HUES64 (cell line): ENCODE measurements around the gene SH3BP2.

Experiments used
- H3K27ac ChIP-seq: 2 replicates; pipeline ENCODE4 v1.7.0; 2013; ENCODE audit warnings: low read depth, low read length, inconsistent platforms
- H3K27me3 ChIP-seq: 2 replicates; pipeline ENCODE4 v1.6.1; 2013; ENCODE audit warnings: mild to moderate bottlenecking, low read length; ENCODE audit not compliant: insufficient read depth
- H3K36me3 ChIP-seq: 2 replicates; pipeline ENCODE4 v1.6.1; 2013; ENCODE audit warnings: mild to moderate bottlenecking, low read length; ENCODE audit not compliant: insufficient read depth
- H3K4me1 ChIP-seq: 2 replicates; pipeline ENCODE4 v1.6.1; 2013; ENCODE audit warnings: mild to moderate bottlenecking, low read length, moderate library complexity; ENCODE audit not compliant: insufficient read depth
- H3K4me3 ChIP-seq: 2 replicates; pipeline ENCODE4 v1.5.1; 2013; ENCODE audit warnings: mild to moderate bottlenecking, low read length, moderate library complexity
- H3K9ac ChIP-seq: 2 replicates; pipeline ENCODE4 v1.6.1; 2013; ENCODE audit warnings: mild to moderate bottlenecking, low read depth, low read length
- H3K9me3 ChIP-seq: 2 replicates; pipeline ENCODE4 v1.6.1; 2013; ENCODE audit warnings: low read depth, low read length; ENCODE audit not compliant: insufficient read depth
- WGBS: fragments of 150-250, 120-280 bp; methylation state at CpG from one replicate; pipeline ENCODE4 v1.1.7; 2013; ENCODE audit warnings: missing lambda C conversion rate; 5-methylcytosine and 5-hydroxymethylcytosine counted together

The SH3BP2 gene

GRCh38 chr4:2869659-2870058, 76.8 kb downstream of the SH3BP2 start:
- Histone ChIP-seq H3K9ac (no peak overlapping the region), H3K36me3 (no peaks in the 10 kb centered on the region), H3K4me1 (peaks cover 42% of the 10 kb centered on the region), H3K27me3 (no peaks in the 10 kb centered on the region), H3K9me3 (no peaks in the 10 kb centered on the region), H3K4me3 (no peak overlapping the region), H3K27ac (no peak overlapping the region)
- WGBS, result 86% methylated on average over 6 of the region's 6 CpGs

GRCh38 chr4:2870082-2870481, 77.2 kb downstream of the SH3BP2 start:
- Histone ChIP-seq H3K27ac (no peak overlapping the region), H3K4me1 (peaks cover 41% of the 10 kb centered on the region), H3K9ac (no peak overlapping the region), H3K27me3 (no peaks in the 10 kb centered on the region), H3K4me3 (no peak overlapping the region), H3K36me3 (no peaks in the 10 kb centered on the region), H3K9me3 (no peaks in the 10 kb centered on the region)
- WGBS, result 98% methylated on average over 2 of the region's 2 CpGs

DNA sequence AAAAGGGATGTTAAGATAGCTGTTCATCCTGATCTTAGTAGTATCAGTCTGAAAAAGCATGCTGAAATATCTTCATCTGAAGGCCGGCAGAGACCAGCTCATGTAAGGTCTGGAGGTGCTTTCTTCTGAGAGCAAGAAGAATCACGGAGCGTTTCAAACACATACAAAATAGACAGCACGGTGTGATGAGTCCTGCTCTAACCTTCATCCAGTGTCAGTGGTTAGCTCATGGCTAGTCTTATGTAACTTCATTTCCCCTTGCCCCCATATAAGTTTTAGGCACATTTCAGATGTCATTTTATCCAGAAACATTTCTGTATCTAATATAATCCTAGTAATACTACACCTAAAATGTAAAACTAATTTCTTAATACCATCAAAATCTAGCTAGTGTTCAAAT, 78.6 kb downstream of the SH3BP2 start:
- no peaks in the 10 kb centered on the region for H3K27me3 ChIP-seq
- H3K9me3 ChIP-seq, result no peaks in the 10 kb centered on the region
- H3K9ac ChIP-seq, result no peak overlapping the region
- H3K36me3 ChIP-seq, result peaks cover 9% of the 10 kb centered on the region
- 95% methylated on average over 4 of the region's 4 CpGs for WGBS
- H3K27ac ChIP-seq, result no peak overlapping the region
- H3K4me1 ChIP-seq, result peaks cover 33% of the 10 kb centered on the region
- no peak overlapping the region for H3K4me3 ChIP-seq

- H3K27ac ChIP-seq, result no peak overlapping the region
- WGBS, result 85% methylated on average over 2 of the region's 2 CpGs
- H3K9me3 ChIP-seq, result no peaks in the 10 kb centered on the region
- H3K4me1 ChIP-seq, result peaks cover 29% of the 10 kb centered on the region
- H3K36me3 ChIP-seq, result peaks cover 9% of the 10 kb centered on the region
- H3K9ac ChIP-seq, result no peak overlapping the region
- H3K27me3 ChIP-seq, result no peaks in the 10 kb centered on the region
- H3K4me3 ChIP-seq, result no peak overlapping the region
These were observed 79.0 kb downstream of the SH3BP2 start for GRCh38 chr4:2871911-2872310.

- no peaks in the 10 kb centered on the region for H3K27me3 ChIP-seq
- no peak overlapping the region for H3K27ac ChIP-seq
- no peak overlapping the region for H3K4me3 ChIP-seq
- 86% methylated on average over 1 of the region's 1 CpG for WGBS
- H3K9ac ChIP-seq, result no peak overlapping the region
- no peaks in the 10 kb centered on the region for H3K9me3 ChIP-seq
- H3K4me1 ChIP-seq, result peaks cover 15% of the 10 kb centered on the region
- H3K36me3 ChIP-seq, result peaks cover 15% of the 10 kb centered on the region
These were observed 80.4 kb downstream of the SH3BP2 start for GRCh38 chr4:2873329-2873728.

DNA sequence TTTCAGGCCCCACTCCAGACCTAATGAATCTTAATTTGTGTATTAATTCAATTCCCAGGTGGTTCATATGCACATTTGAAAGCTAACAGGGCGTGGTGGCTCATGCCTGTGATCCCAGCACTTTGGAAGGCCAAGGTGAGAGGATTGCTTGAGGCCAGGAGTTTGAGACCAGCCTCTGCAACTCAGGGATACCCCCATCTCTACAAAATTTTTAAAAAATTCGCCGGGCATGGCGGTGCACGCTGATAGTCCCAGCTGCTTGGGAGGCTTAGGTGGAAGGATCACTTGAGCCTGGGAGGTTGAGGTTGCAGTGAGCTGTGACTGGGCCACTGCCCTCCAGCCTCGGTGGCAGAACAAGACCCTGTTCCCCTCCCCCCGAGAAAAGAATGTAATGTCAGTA, 82.0 kb downstream of the SH3BP2 start:
- 92% methylated on average over 7 of the region's 7 CpGs for WGBS
- Histone ChIP-seq H3K36me3 (peaks cover 25% of the 10 kb centered on the region), H3K27ac (no peak overlapping the region)

GRCh38 chr4:2875556-2875955, 82.7 kb downstream of the SH3BP2 start:
- no peak overlapping the region for H3K4me3 ChIP-seq
- H3K4me1 ChIP-seq, result peaks cover 5% of the 10 kb centered on the region; the same call in 1 of the 2 replicates
- H3K27ac ChIP-seq, result no peak overlapping the region
- H3K27me3 ChIP-seq, result no peaks in the 10 kb centered on the region
- 93% methylated on average over 3 of the region's 3 CpGs for WGBS
- peaks cover 29% of the 10 kb centered on the region for H3K36me3 ChIP-seq
- H3K9ac ChIP-seq, result no peak overlapping the region
- no peaks in the 10 kb centered on the region for H3K9me3 ChIP-seq

More for the DNA sequence above, 82.0 kb downstream of the SH3BP2 start:
- Histone ChIP-seq H3K9ac (no peak overlapping the region), H3K27me3 (no peaks in the 10 kb centered on the region), H3K9me3 (no peaks in the 10 kb centered on the region), H3K4me1 (peaks cover 5% of the 10 kb centered on the region; the same call in 1 of the 2 replicates), H3K4me3 (no peak overlapping the region)

- H3K9me3 ChIP-seq, result no peaks in the 10 kb centered on the region
- 95% methylated on average over 5 of the region's 5 CpGs for WGBS
- no peaks in the 10 kb centered on the region for H3K27me3 ChIP-seq
- H3K36me3 ChIP-seq, result peaks cover 47% of the 10 kb centered on the region
- H3K4me3 ChIP-seq, result no peak overlapping the region
- no peak overlapping the region for H3K9ac ChIP-seq
- H3K4me1 ChIP-seq, result peaks cover 15% of the 10 kb centered on the region
- no peak overlapping the region for H3K27ac ChIP-seq
These were observed 85.5 kb downstream of the SH3BP2 start for GRCh38 chr4:2878346-2878745.

- Histone ChIP-seq H3K4me3 (no peak overlapping the region), H3K27me3 (no peaks in the 10 kb centered on the region), H3K36me3 (peaks cover 50% of the 10 kb centered on the region), H3K4me1 (peaks cover 15% of the 10 kb centered on the region), H3K9ac (no peak overlapping the region), H3K27ac (no peak overlapping the region), H3K9me3 (no peaks in the 10 kb centered on the region)
- 92% methylated on average over 5 of the region's 5 CpGs for whole genome bisulfite sequencing
These were observed 86.1 kb downstream of the SH3BP2 start for GRCh38 chr4:2879026-2879425.

GRCh38 chr4:2881431-2881830, 88.5 kb downstream of the SH3BP2 start:
- Histone ChIP-seq H3K4me3 (no peak overlapping the region), H3K9ac (no peak overlapping the region), H3K9me3 (no peaks in the 10 kb centered on the region), H3K36me3 (peaks cover 64% of the 10 kb centered on the region), H3K27me3 (no peaks in the 10 kb centered on the region), H3K4me1 (peaks cover 9% of the 10 kb centered on the region; the same call in 1 of the 2 replicates), H3K27ac (peak overlapping the region; percentile 0; the same call in 1 of the 2 replicates)
- WGBS, result 98% methylated on average over 3 of the region's 3 CpGs

DNA sequence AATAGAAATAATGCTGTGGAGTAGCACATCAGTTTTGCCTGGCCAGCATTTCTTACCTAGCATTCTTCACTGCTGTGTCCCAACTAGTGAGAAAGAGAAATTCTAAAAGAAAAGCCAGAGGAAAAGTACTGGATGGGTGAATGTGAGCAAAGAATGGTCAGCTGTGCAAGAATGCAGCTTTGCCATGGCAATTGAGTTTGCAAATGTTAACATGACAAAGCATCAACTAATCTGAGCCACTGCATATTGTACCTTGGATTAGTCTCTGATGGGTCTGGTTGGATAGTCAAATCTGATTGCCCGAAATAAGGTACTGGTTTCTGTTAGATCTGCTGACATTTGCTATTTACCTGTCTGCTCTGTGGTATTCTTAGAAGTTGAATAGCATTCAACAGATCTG, 89.5 kb downstream of the SH3BP2 start:
- H3K27me3 ChIP-seq, result no peaks in the 10 kb centered on the region
- no peak overlapping the region for H3K4me3 ChIP-seq
- 94% methylated on average over 1 of the region's 1 CpG for WGBS
- 0 out of 2 replicates have a peak overlapping the region, but pooled peaks have one; percentile 0 for H3K27ac ChIP-seq
- H3K4me1 ChIP-seq, result peaks cover 9% of the 10 kb centered on the region; the same call in 1 of the 2 replicates
- H3K36me3 ChIP-seq, result peaks cover 66% of the 10 kb centered on the region
- no peaks in the 10 kb centered on the region for H3K9me3 ChIP-seq
- no peak overlapping the region for H3K9ac ChIP-seq

DNA sequence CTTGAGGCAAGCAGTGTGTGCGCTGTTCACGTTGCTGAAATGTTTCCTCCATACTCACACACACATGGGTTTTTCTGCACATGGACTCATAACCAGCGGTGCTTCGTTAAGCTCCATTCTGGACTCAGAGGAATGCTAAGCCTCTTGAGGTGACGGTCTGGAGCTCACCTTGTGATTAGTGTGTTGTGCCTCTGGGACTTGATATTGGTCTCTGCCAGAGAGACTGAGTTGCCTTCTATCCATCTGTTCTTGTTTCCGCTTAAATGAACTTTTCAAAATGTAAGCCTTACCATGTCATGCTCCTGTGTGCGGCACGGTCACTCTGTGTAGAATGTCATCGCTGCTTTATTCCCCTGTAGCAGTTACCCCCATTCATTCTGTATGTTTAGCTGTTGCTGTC, 93.3 kb downstream of the SH3BP2 start:
- Histone ChIP-seq H3K4me1 (peaks cover 9% of the 10 kb centered on the region; the same call in 1 of the 2 replicates), H3K4me3 (no peak overlapping the region), H3K27ac (no peak overlapping the region), H3K9me3 (no peaks in the 10 kb centered on the region), H3K27me3 (no peaks in the 10 kb centered on the region), H3K36me3 (peaks cover 61% of the 10 kb centered on the region), H3K9ac (no peak overlapping the region)
- 94% methylated on average over 9 of the region's 9 CpGs for WGBS
